NCI-H187 treated with DMSO at 0.1 percent for 48 hours (cell line): ENCODE data around the gene GNG8.
A peak's percentile ranks its signal among the peaks of the same experiment; 100 is the strongest.
"Not testable (repeated sequence)": the region's sequence is repeated elsewhere in the genome, so short reads cannot be mapped to it uniquely, and the experiment has no call there.

ENCODE experiments used
- DNase-seq: peaks from one replicate; lab custom pipeline; 2025; lab: John Stamatoyannopoulos, UW

The GNG8 gene

GRCh38 chr19:46646402-46646801 lies 10.4 kb upstream of the GNG8 start:
- no peak for DNase-seq

DNA sequence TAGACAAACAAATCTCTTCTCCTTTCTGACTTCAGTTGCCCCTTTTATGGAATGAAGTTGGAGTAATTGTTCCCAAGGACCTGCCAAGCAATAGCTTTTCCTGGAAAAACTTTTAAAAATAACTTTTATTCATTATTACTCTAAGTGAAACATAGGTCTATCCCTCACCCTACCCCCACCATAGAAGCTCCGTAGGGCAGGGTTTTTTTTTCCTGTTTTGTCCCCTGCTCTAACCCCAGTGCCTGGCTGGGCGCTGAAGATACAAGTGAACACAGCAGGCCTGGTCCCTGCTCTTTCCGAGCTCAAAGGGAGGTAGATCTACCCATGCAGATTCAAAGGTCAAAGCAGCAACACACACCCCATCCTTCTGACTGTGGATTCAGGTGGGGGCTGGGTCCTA lies 8.7 kb upstream of the GNG8 start:
- DNase-seq, result no peak

GRCh38 chr19:46640656-46641055 lies 4.7 kb upstream of the GNG8 start:
- no peak for DNase-seq

- no peak for DNase-seq
Measured at GRCh38 chr19:46639358-46640182, 3.6 kb upstream of the GNG8 start.

DNA sequence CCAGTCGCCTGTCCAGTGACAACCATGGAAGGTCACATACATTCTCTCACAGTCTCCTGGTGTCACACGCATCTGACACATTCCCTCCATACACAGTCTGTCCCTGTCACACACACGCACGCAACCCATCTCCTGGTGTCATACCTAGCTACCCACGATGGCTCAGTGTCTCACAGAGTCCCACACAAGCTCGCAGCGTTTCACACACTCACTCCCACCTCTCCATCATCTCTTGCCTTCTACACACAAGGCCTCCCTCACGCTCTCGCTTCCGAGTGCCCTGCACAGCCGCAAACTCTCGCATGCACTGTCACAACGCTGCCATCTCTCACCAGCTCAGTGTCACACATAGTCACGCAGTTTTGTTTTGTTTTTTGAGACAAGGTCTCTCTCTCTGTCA lies 1.2 kb upstream of the GNG8 start:
- DNase-seq, result no peak

DNA sequence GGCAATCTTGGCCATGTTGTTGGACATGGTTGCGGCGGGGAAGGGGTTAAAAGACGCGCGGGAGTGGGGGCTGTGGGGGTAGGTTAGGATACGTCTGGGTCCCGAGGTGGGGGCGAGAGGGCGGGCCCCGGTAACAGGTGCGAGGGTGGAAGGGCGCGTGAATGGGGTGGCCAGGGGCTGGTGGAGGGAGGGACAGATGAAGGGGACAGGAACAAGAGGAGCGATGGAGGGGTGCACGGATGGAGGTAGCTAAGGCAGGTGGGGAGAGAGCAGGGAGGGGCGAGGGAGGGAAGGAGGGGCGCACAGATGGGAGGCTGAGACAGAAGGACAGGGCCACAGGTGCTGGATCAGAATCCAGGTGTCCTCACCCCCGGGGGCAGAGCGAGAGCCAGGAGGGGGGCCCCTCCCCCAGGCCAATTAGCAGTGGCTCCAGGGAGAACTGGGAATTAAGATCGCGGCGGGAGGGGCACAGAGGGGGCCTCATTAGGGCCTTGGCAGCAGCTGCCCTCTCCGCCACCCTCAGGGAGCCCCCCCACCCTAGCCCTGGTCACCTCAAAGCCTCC lies 1.3 kb downstream of the GNG8 start:
- no peak for DNase-seq

- peak; percentile 78 for DNase-seq
Measured at GRCh38 chr19:46634045-46634655, 1.9 kb downstream of the GNG8 start.

DNA sequence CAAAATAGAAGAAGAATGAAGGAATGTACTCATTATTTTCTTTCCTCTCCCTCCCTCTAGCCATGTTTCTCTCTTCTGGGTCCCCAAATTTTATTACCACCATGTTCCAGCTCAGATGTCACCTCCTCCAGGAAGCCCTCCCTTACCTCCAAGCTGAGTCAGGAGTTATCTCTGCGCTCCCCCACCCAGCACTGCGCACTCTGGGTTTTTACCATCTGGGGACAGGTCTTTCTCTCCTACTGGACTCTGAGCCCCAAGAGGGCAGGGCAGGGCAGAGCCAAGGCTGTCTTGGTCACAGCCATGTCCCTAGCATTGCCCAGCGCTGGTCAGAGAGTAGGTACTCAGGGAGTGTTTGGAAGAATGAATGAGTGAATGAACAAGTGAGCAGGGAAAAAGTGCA lies 2.9 kb downstream of the GNG8 start:
- no peak for DNase-seq

DNA sequence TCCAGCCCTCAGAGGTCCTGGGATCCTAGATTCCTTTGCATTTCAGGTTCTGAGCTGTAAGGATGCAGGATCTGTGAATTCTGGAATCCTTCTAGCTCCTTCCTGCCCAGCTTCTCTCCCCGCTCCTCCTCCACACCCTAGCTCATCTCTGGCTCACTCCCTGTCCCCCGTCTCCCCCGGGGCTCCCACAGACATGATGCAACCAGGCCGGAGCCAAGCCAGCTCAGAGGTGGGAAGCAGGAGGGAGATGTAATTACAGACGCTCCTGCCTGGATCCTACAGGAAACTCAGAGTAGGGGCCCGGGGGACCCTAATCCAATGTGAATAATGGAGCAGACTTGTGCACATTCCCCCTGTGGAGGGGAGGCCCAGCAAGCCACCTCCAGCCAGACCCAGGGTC lies 4.5 kb downstream of the GNG8 start:
- no peak for DNase-seq

GRCh38 chr19:46630586-46631205 lies 5.3 kb downstream of the GNG8 start:
- no peak for DNase-seq

DNA sequence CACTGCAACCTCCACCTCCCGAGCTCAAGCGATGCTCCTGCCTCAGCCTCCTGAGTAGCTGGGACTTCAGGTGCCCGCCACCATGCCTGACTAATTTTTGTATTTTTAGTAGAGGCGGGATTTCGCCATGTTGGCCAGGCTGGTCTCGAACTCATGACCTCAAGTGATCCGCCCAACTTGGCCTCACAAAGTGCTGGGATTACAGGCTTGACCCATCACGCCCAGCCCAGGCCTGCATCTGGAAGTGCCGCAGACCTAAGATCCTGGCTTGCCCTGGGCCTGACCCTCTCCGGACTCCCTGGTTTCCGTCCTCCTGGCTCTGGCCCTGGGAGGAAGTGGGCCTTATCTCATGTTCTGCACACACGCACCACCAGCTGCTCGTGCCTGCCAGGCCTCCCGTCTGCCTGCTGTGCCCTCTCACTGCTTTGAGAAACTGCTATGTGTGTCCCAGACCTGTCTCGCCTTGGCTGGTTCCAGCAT lies 6.4 kb downstream of the GNG8 start:
- no peak for DNase-seq

DNA sequence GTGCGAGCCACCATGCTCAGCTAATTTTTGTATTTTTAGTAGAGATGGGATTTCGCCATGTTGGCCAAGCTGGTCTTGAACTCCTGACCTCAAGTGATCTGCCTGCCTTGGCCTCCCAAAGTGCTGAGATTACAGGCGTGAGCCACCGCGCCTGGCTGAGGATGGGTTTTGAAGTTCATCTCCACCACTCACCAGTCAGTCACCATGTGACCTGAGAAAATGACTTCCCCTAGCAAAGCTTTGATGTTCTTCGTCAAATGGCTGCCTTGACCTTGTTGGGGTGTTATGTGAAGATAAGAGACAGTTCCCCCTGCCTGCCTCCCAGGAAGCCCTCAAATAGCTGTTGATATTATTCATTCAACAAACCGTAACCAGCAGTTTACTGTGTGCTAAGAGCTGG lies 7.0 kb downstream of the GNG8 start:
- DNase-seq, result not testable (repeated sequence)

DNA sequence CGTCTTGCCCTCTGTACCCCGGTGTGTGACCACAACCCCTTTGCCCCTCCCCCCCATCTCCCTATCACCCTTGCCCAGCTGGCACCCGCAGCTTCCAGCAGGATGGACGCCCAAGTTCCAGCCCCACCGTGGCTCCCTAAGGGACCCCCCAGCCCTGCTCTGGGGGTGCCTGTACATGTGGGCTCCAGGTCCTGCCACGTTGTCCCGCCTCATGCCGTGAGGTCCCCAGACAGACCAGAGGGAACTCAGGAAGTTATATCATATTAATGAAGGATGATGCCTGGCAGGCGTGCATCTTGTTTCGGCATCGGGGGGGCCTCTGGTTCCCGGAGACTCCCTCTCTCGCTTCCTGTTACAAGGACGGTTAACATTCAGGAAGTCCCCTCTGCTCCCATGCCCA lies 9.6 kb downstream of the GNG8 start:
- DNase-seq, result no peak

DNA sequence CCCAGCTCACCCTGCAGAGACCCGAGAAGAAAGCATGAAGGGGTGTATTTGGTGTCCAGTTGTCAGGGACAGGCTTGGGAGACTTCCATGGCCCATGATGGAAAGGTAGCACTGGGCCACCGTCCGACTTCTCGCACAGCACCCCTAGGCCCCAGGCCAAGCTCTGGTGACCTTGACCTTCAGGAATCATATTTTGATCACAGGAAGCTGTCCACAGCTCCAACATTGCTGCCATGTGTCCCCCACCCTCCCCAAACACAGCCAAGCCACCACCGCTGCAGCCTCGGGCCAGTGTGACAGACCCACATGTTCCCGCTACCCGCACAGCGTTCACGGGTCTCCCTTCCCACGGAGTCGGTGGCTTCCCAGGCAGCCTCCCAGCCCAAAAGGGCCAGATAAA lies 10.3 kb downstream of the GNG8 start:
- no peak for DNase-seq

DNA sequence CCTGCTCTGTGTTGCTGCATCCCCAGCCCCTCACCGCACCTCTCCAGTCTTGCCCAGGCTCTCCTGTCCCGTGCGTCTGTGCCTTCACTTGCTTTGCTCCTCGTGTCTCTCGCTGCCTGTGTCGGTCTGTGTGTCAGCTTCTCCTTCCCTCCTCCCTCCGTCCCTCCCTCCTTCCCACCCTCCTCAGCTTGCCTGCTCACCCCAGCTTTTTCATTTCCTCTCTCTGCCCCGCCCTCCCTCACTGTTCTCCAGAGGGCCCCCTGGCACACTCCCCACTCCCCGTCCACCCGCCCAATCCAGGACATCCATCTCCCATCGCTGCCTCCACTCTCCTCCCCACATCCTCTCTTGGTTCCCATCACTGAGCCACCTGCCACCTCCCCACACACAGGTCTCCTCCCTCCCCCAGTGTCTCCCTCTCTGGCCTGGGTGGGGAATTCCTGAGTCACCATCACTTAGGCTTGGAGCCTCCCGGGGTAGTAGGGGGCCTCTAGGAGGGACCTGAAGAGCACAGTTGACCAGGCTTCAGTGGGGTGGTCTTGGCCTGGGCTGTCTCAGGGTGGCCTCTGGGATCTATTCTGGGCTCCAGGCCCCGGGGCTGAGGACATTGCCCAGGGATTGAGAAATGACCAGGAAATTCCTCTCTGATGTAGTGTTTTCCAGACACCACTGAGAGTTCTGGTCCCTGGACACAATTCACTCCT lies 10.9 kb downstream of the GNG8 start, which contains the start of gene PTGIR:
TSS of gene PTGIR (minus strand) at position 132 of the 704 bp plus-strand sequence. CDS start 864 bp downstream, outside the sequence.
- no peak for DNase-seq

- DNase-seq, result no peak
Measured at GRCh38 chr19:46623915-46624502, 12.0 kb downstream of the GNG8 start.

GRCh38 chr19:46622118-46622446 lies 13.9 kb downstream of the GNG8 start:
- DNase-seq, result no peak

- no peak for DNase-seq
Measured at GRCh38 chr19:46621191-46622117, 14.5 kb downstream of the GNG8 start.

GRCh38 chr19:46620716-46621115 lies 15.3 kb downstream of the GNG8 start:
- DNase-seq, result no peak

DNA sequence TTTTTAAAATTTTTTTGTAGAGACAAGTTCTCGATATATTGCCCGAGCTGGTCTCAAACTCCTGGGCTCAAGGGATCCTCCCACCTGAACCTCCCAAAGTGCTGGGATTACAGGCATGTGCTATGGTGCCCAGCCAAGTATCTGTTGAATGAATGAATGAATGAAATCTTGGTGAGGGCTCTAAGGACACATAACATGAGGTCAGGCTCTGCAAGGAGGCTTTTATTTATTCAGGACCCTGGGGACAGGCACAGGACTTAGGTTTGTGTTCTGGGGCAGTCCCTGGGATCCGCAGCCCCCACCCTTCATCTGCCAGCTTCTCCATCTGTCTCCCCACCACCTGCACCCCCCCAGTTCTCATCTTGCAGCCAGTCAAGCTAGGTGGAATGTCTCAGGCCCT lies 15.7 kb downstream of the GNG8 start:
- no peak for DNase-seq
